Ectodermal cell (in vitro differentiated cells): ENCODE measurements around the gene CNIH2.
"Not testable (repeated sequence)": the region's sequence is repeated elsewhere in the genome, so short reads cannot be mapped to it uniquely, and the experiment has no call there.

Experiments
- H3K27ac ChIP-seq: 2 replicates; pipeline ENCODE4 v1.7.0; 2013; ENCODE audit warnings: mild to moderate bottlenecking, low read depth, low read length; ENCODE audit not compliant: insufficient read depth, poor library complexity, severe bottlenecking
- H3K27me3 ChIP-seq: 2 replicates; pipeline ENCODE4 v1.7.0; 2013; ENCODE audit warnings: mild to moderate bottlenecking, low read length; ENCODE audit not compliant: insufficient read depth, control insufficient read depth, poor library complexity, severe bottlenecking
- H3K36me3 ChIP-seq: one replicate; pipeline ENCODE4 v1.7.0; 2013; ENCODE audit warnings: low read length; ENCODE audit not compliant: control insufficient read depth, insufficient read depth
- H3K4me1 ChIP-seq: one replicate; pipeline ENCODE4 v1.7.0; 2013; ENCODE audit warnings: low read length; ENCODE audit not compliant: control insufficient read depth, insufficient read depth
- H3K4me3 ChIP-seq: 2 replicates; pipeline ENCODE4 v1.7.0; 2013; ENCODE audit warnings: low read depth, low read length, control low read depth; ENCODE audit not compliant: insufficient read depth
- H3K9me3 ChIP-seq: 2 replicates; pipeline ENCODE4 v1.7.0; 2013; ENCODE audit warnings: mild to moderate bottlenecking, low read length, moderate library complexity; ENCODE audit not compliant: control insufficient read depth
- WGBS, 2 experiments: methylation state at CpG; one replicate each; pipeline ENCODE4 v1.1.7; 2013; ENCODE audit warnings: missing lambda C conversion rate in 2 of 2; 5-methylcytosine and 5-hydroxymethylcytosine counted together

The CNIH2 gene

GRCh38 chr11:66239511-66239910 is 38.5 kb upstream of the CNIH2 start:
- H3K27ac ChIP-seq = no peak overlapping the region
- no peaks in the 10 kb centered on the region for H3K27me3 ChIP-seq
- 90 to 93% methylated on average over 3 of the region's 3 CpGs for WGBS, 2 experiments
- no peak overlapping the region for H3K4me3 ChIP-seq
- H3K36me3 ChIP-seq = peaks cover 3% of the 10 kb centered on the region
- H3K9me3 ChIP-seq = no peaks in the 10 kb centered on the region
- H3K4me1 ChIP-seq = peaks cover 7% of the 10 kb centered on the region

GRCh38 chr11:66239998-66240780 is 37.8 kb upstream of the CNIH2 start:
- Histone ChIP-seq H3K4me1 (peaks cover 7% of the 10 kb centered on the region), H3K9me3 (no peaks in the 10 kb centered on the region), H3K4me3 (no peak overlapping the region), H3K36me3 (peaks cover 3% of the 10 kb centered on the region), H3K27me3 (no peaks in the 10 kb centered on the region), H3K27ac (no peak overlapping the region)
- WGBS, 2 experiments = 85 to 89% methylated on average over 25 of the region's 25 CpGs

GRCh38 chr11:66240781-66241136 is 37.2 kb upstream of the CNIH2 start:
- Histone ChIP-seq H3K27ac (no peak overlapping the region), H3K4me1 (peaks cover 7% of the 10 kb centered on the region), H3K27me3 (no peaks in the 10 kb centered on the region), H3K4me3 (no peak overlapping the region), H3K9me3 (no peaks in the 10 kb centered on the region), H3K36me3 (peaks cover 3% of the 10 kb centered on the region)
- WGBS, 2 experiments = 90 to 92% methylated on average over 7 to 8 of the region's 9 CpGs

- H3K9me3 ChIP-seq = no peaks in the 10 kb centered on the region
- no peak overlapping the region for H3K27ac ChIP-seq
- WGBS, 2 experiments = 94% methylated on average over 14 of the region's 14 CpGs
- H3K4me1 ChIP-seq = peaks cover 7% of the 10 kb centered on the region
- H3K27me3 ChIP-seq = no peaks in the 10 kb centered on the region
- peaks cover 3% of the 10 kb centered on the region for H3K36me3 ChIP-seq
- no peak overlapping the region for H3K4me3 ChIP-seq
Observed at GRCh38 chr11:66242095-66242765, 35.7 kb upstream of the CNIH2 start.

GRCh38 chr11:66243782-66244535 is 34.0 kb upstream of the CNIH2 start:
- WGBS, 2 experiments = 89 to 90% methylated on average over 13 of the region's 13 CpGs
- H3K27ac ChIP-seq = no peak overlapping the region
- peaks cover under 1% of the 10 kb centered on the region for H3K36me3 ChIP-seq
- no peak overlapping the region for H3K4me3 ChIP-seq
- H3K27me3 ChIP-seq = no peaks in the 10 kb centered on the region
- no peaks in the 10 kb centered on the region for H3K9me3 ChIP-seq
- H3K4me1 ChIP-seq = peaks cover 7% of the 10 kb centered on the region

- H3K27me3 ChIP-seq = no peaks in the 10 kb centered on the region
- no peaks in the 10 kb centered on the region for H3K36me3 ChIP-seq
- no peaks in the 10 kb centered on the region for H3K4me1 ChIP-seq
- no peak overlapping the region for H3K4me3 ChIP-seq
- no peaks in the 10 kb centered on the region for H3K9me3 ChIP-seq
- 92% methylated on average over 4 of the region's 4 CpGs for WGBS, 2 experiments
- no peak overlapping the region for H3K27ac ChIP-seq
Observed at GRCh38 chr11:66247295-66247694, 30.7 kb upstream of the CNIH2 start.

- H3K27ac ChIP-seq = no peak overlapping the region
- 87 to 97% methylated on average over 2 of the region's 3 CpGs for WGBS, 2 experiments
- H3K27me3 ChIP-seq = no peaks in the 10 kb centered on the region
- H3K36me3 ChIP-seq = no peaks in the 10 kb centered on the region
- no peaks in the 10 kb centered on the region for H3K9me3 ChIP-seq
- H3K4me3 ChIP-seq = no peak overlapping the region
- H3K4me1 ChIP-seq = no peaks in the 10 kb centered on the region
Observed at GRCh38 chr11:66247801-66248200, 30.2 kb upstream of the CNIH2 start.

GRCh38 chr11:66248903-66249302 is 29.1 kb upstream of the CNIH2 start:
- Histone ChIP-seq H3K4me1 (no peaks in the 10 kb centered on the region), H3K36me3 (no peaks in the 10 kb centered on the region), H3K4me3 (no peak overlapping the region), H3K27ac (no peak overlapping the region), H3K27me3 (no peaks in the 10 kb centered on the region), H3K9me3 (no peaks in the 10 kb centered on the region)
- 88 to 90% methylated on average over 6 of the region's 6 CpGs for WGBS, 2 experiments

GRCh38 chr11:66251809-66252208 is 26.2 kb upstream of the CNIH2 start:
- Histone ChIP-seq H3K4me1 (no peaks in the 10 kb centered on the region), H3K4me3 (no peak overlapping the region), H3K9me3 (no peaks in the 10 kb centered on the region), H3K36me3 (no peaks in the 10 kb centered on the region), H3K27ac (no peak overlapping the region), H3K27me3 (no peaks in the 10 kb centered on the region)
- WGBS, 2 experiments = 89 to 92% methylated on average over 7 of the region's 7 CpGs

GRCh38 chr11:66253081-66253480 is 24.9 kb upstream of the CNIH2 start:
- not testable (repeated sequence) for H3K9me3 ChIP-seq

More at GRCh38 chr11:66253081-66253480, 24.9 kb upstream of the CNIH2 start:
- not testable (repeated sequence) for H3K4me3 ChIP-seq, H3K27me3 ChIP-seq, H3K27ac ChIP-seq, H3K36me3 ChIP-seq, H3K4me1 ChIP-seq
- WGBS, 2 experiments = 89% methylated on average over 6 of the region's 6 CpGs
